WI38 (cell line): ENCODE results near the gene SAMD3.

Experiments
- H3K4me3 ChIP-seq: 2 replicates; pipeline ENCODE4 v1.5.1; 2011; ENCODE audit warnings: low read depth, mild to moderate bottlenecking, control low read depth, low read length
- CTCF ChIP-seq: IDR thresholded peaks from 2 replicates; pipeline ENCODE4 v1.5.1; 2012; ENCODE audit warnings: low read depth, mild to moderate bottlenecking, control low read depth, low read length

SAMD3 gene

DNA sequence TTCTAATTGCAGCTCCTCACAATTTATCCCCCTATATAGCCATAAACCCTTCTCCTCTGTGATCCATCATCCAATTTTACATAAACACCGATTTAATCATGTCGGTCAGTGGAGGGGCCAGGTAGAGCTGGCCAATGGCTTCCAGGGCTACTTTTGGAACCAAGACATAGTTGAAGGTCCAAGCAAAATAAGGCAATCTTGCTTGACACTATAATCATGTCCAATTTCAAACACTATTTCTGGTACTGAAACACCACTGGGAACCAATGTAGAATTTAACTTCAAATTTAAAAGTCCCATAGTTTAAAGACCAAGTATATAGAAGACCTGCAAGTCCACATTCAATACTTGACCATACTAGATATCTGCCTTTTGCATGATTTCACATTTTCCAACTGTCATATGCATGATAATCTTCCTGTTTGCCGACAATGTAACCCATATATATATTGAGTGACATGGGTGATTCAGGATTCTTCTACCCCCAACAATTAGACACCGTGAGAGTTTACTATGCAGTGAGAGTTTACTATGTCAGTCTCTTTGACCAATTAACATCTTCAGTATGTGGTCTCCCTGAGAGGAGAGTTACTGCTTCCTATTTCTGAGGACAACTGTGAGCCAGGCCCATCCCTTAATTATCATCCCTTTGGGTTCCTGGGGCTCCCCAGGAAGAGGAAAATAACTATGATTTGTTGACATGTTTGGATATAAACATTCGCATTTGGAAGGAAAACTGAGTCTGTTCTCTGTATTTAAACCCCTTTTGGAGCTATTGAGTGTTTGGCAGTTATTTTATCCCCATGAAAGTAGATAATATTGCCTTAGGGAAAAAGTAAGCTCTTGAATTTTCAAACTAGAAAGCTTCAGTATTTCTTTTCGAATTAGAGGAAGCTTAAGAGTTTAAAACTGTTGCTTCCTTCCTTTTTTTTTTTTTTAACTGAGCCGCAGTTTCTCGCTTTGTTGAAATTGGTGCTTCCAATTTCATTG, 31.8 kb downstream of the SAMD3 start:
- TF ChIP-seq CTCF: no peak
- H3K4me3 ChIP-seq: no peak overlapping the region

GRCh38 chr6:130189531-130190397, 33.0 kb downstream of the SAMD3 start:
- no peak overlapping the region for H3K4me3 ChIP-seq
- TF ChIP-seq CTCF: no peak

DNA sequence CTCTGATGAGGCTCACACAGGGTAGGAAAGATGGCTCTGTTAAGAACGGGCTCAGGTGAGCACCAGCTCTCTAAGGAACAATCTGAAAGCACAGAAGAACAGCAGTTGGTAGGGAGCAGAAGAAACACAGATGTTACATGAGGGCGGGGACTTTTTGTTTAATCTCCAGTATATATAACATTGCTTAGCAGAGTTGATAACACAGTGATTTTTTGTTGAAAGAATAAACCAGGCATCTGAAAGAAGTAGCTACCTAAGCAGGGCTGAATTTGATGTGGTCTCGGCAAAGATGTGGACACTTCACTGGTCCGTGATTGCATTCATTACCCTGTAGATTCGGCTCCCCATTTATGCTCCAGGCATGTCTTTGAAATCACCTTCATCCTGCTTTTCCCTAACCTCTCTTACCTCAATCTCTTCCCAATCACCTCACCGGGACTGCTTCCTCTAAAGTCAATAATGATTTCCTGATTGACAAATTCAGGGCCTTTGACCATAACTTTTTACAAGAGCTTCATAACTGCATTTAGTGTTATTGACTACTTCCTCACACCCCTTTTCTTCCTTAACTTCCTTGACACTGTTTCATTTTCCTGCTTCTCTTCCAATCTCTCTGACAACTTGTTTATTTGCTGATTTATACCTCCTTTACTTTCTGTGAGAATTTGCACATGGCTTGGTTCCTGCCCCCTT, 34.4 kb downstream of the SAMD3 start:
- no peak for TF ChIP-seq CTCF
- no peak overlapping the region for H3K4me3 ChIP-seq

GRCh38 chr6:130187335-130188206, 35.2 kb downstream of the SAMD3 start:
- TF ChIP-seq CTCF: no peak
- no peak overlapping the region for H3K4me3 ChIP-seq

DNA sequence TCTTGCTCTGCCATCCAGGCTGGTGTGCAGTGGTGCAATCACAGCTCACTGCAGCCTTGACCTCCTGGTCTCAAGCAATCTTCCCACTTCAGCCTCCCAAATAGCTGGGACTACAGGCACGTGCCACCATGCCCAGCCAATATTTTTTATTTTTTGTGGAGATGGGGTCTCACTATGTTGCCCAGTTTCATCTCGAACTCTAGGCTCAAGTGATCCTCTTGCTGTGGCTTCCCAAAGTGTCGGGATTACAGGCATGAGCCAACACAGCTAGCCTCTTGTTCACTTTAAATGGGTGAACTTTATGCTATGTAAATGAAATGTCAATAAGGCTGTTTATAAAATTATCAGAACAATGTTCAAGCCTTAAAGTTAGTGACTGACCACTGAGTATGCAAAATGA, 37.1 kb downstream of the SAMD3 start:
- no peak for TF ChIP-seq CTCF
- H3K4me3 ChIP-seq: no peak overlapping the region

- no peak for TF ChIP-seq CTCF
- H3K4me3 ChIP-seq: no peak overlapping the region
Observed at GRCh38 chr6:130183271-130184222, 39.2 kb downstream of the SAMD3 start.
